Brain microvascular endothelial cell (primary cell): ENCODE data around the gene HCN1.

ENCODE experiments used
- DNase-seq: peaks from one replicate; pipeline ENCODE4 v3.0.0-alpha.2; 2020
- H3K27ac ChIP-seq: fragments of 250-450 bp; sonication (Bioruptor Pico); 2 replicates; pipeline ENCODE4 v1.5.1; 2020; ENCODE audit warnings: mild to moderate bottlenecking, moderate library complexity
- H3K27me3 ChIP-seq: fragments of 250-450 bp; sonication (Bioruptor Pico); replicated peaks from 2 replicates; pipeline ENCODE4 v1.5.1; 2020; ENCODE audit warnings: mild to moderate bottlenecking
- H3K36me3 ChIP-seq: fragments of 250-450 bp; sonication (Bioruptor Pico); replicated peaks from 2 replicates; pipeline ENCODE4 v1.5.1; 2020; ENCODE audit warnings: mild to moderate bottlenecking
- H3K4me3 ChIP-seq: 2 replicates; pipeline ENCODE4 v1.5.1; 2011; ENCODE audit warnings: low read depth, mild to moderate bottlenecking, control low read depth, low read length, moderate library complexity
- in situ Hi-C: cut with HindIII; loops from 2 replicates; pipeline ENCODE4 v1.10.0; 2017; ENCODE audit warnings: low sequenced_read_pairs, low pct_ligation_motif_present
- TF ChIP-seq, protein P1 (sequence below): IDR thresholded peaks from 2 replicates; pipeline ENCODE4 v1.5.1; 2011; ENCODE audit warnings: low read depth, mild to moderate bottlenecking, moderate library complexity, low read length, control low read depth, inconsistent platforms; ENCODE audit errors: missing control alignments

HCN1 gene

DNA sequence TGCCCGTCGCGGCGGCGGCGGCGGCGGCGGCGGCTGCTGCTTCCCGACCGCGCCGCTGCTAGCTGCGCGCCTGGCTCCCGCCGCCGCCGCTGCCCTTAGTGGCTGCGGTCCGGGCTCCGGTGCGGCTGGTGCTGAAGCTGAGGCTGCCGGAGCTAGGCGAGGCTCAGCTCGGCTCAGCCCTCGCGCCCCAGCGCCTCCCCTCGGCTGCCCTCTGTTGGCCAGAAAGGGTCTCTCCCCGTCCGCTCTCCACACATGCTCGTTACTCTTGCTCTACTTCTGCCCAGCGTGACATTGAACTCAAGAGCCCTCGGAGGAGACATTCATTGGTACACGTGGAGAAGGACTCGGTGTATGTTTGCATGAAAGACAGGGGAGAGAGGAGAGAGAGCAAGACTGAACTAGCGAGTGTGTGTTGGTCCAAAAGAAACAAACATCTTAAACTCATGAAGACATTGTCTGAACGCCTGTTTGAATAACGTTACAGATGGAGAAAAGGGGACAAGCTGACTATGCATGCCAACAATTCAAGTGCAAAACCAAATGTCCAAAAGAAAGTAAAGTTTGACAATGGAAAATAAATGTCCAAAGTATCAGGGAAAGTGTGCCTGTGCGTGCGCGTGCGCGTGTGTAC is at the start of gene HCN1:
Gene HCN1 (minus strand): TSS at position 175 of the 631 bp plus-strand sequence.
- no peaks in the 10 kb centered on the region for H3K36me3 ChIP-seq
- in situ Hi-C loops: no loop called here
- TF ChIP-seq, protein P1, sequence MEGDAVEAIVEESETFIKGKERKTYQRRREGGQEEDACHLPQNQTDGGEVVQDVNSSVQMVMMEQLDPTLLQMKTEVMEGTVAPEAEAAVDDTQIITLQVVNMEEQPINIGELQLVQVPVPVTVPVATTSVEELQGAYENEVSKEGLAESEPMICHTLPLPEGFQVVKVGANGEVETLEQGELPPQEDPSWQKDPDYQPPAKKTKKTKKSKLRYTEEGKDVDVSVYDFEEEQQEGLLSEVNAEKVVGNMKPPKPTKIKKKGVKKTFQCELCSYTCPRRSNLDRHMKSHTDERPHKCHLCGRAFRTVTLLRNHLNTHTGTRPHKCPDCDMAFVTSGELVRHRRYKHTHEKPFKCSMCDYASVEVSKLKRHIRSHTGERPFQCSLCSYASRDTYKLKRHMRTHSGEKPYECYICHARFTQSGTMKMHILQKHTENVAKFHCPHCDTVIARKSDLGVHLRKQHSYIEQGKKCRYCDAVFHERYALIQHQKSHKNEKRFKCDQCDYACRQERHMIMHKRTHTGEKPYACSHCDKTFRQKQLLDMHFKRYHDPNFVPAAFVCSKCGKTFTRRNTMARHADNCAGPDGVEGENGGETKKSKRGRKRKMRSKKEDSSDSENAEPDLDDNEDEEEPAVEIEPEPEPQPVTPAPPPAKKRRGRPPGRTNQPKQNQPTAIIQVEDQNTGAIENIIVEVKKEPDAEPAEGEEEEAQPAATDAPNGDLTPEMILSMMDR: peak; percentile 79
- H3K4me3 ChIP-seq: no peak within 1 kb of the TSS
- DNase-seq: peak; percentile 37
- peaks cover 9% of the 10 kb centered on the region for H3K27me3 ChIP-seq
- no peak within 1 kb of the TSS for H3K27ac ChIP-seq

DNA sequence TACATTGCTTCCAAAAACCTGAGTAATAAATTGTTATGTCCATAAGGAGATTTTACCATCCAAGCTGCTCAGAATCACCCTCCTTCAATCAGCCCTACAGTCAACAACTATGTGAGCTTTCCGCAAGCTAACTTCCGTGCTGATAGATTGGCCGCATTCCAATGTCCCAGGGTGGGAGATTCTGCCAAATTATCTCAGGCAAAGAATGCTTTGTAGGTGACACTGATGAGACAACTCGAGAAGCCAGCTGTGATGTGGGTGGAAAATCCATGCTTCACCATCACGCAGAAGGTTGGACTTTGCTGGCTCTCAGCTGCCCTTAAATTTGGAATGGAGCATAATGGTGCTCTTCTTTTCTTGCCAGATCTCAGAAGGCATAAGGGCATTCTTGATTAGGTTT is 44.9 kb upstream of the HCN1 start:
- H3K36me3 ChIP-seq: no peaks in the 10 kb centered on the region
- TF ChIP-seq, protein P1: no peak

DNA sequence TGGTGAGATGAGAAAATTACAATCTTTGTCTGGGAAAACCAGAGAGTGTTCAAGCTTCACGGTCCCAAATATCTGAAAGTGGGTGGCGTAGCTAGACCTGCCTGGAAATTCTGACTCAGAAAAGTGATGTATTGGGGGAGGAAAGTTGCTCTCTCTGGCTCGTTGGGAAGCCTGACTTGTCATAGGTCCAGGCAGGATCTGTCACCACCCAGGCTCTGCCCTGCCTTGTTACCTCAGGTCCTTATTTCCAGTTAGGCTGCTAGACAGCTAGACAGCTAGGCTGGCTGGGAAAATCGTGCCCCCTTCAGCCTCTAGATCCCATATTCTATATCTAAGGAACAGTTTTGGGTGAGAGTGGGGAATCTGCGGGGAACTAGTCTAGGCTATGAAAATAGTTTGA is 41.0 kb upstream of the HCN1 start:
- no peak overlapping the region for H3K27ac ChIP-seq
- in situ Hi-C loops: no loop called here
- H3K4me3 ChIP-seq: no peak overlapping the region
- TF ChIP-seq, protein P1: no peak
- H3K36me3 ChIP-seq: no peaks in the 10 kb centered on the region
- no peaks in the 10 kb centered on the region for H3K27me3 ChIP-seq
- DNase-seq: no peak

More for the DNA sequence above, 44.9 kb upstream of the HCN1 start:
- H3K4me3 ChIP-seq: no peak overlapping the region
- in situ Hi-C loops: no loop called here
- no peak overlapping the region for H3K27ac ChIP-seq
- no peak for DNase-seq
- no peaks in the 10 kb centered on the region for H3K27me3 ChIP-seq

DNA sequence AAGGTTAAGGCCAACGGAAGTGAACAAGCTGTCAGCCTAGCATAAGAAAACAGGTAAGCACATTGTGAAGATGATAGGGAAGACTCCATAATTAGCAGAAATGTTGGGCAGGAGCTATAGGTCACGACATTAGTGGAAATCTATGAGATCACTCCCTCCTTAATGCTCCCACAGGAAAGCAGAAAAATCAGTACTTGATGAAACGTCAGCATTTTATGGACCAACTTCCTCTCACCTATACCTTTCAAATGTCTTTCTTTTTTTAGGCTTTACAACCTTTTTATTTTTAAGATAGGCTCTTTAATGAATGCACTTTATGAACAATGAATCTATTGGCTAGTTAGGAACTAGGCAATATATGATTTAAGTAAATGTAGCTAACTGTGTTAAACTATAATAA is 29.4 kb upstream of the HCN1 start:
- no peaks in the 10 kb centered on the region for H3K27me3 ChIP-seq
- TF ChIP-seq, protein P1: no peak
- in situ Hi-C loops: no loop called here
- no peak overlapping the region for H3K4me3 ChIP-seq
- H3K36me3 ChIP-seq: no peaks in the 10 kb centered on the region
- DNase-seq: no peak
- no peak overlapping the region for H3K27ac ChIP-seq

DNA sequence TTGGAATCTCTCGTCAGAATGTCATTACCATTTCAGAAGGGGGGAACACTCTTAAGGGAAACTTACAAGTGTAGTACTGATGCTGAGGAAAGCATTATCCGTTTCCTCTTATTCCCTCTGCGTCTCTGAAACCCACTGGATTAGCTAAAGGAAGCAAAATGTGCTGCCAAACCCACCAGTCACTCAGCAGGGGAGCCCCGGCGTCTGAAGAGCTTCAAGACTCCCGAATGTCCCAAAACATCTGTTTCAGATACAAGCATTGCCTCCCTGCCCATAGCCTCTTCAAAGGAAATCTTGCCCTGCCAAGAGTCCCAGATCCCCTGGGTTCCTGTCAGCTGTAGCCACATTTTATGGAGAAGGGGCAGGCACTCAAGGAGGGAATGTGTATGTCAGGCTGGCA is 1.0 kb upstream of the HCN1 start:
- Histone ChIP-seq H3K36me3 (no peaks in the 10 kb centered on the region), H3K27me3 (peaks cover 9% of the 10 kb centered on the region), H3K4me3 (no peak overlapping the region), H3K27ac (no peak overlapping the region)
- in situ Hi-C loops: no loop called here
- DNase-seq: no peak
- TF ChIP-seq, protein P1: no peak

DNA sequence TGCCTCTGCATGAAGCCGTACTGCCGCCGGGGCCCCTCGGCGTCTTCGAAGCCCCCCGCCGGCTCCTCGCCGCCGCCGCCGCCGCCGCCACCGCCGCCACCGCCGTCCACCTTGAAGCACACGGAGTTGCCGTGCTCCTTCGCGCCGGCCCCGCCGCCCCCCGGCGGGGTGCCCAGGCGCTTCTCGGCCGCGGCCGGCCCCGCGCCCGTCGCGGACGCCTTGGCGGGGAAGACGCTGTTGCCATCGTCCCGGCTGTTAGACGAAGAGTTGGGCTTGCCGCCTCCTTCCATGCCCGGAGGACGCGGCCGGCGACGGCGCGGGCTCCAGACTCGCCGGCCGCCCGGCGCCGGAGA is 400 bp downstream of the HCN1 start:
- in situ Hi-C loops: no loop called here
- no peak overlapping the region for H3K4me3 ChIP-seq
- TF ChIP-seq, protein P1: no peak
- no peak overlapping the region for H3K27ac ChIP-seq
- H3K27me3 ChIP-seq: peaks cover 9% of the 10 kb centered on the region
- H3K36me3 ChIP-seq: no peaks in the 10 kb centered on the region
- no peak for DNase-seq
